HepG2 (cell line): ENCODE results near the gene KDM3A. TPM values are rescaled to one million over a fixed set of nuclear protein-coding genes. Genes with fewer than 3 reads are reported as not detected.

Experiments used
- AHR ChIP-seq: IDR thresholded peaks from 2 replicates; pipeline ENCODE4 v1.6.1; 2018; ENCODE audit warnings: missing genetic modification reagents, missing compliant biosample characterization
- CEBPB ChIP-seq: IDR thresholded peaks from 2 replicates; pipeline ENCODE4 v1.6.1; 2011; ENCODE audit warnings: low read depth, low read length, improper control_type of control experiment, borderline replicate concordance
- FOXM1 ChIP-seq: sonication (generic); formaldehyde crosslinking; IDR thresholded peaks from 2 replicates; pipeline ENCODE4 v1.5.0; 2020; ENCODE audit warnings: missing genetic modification reagents
- IRF2 ChIP-seq: IDR thresholded peaks from 2 replicates; pipeline ENCODE4 v1.6.1; 2018; ENCODE audit warnings: missing genetic modification reagents, missing compliant biosample characterization
- NRL ChIP-seq: sonication (generic); formaldehyde crosslinking; IDR thresholded peaks from 2 replicates; pipeline ENCODE4 v1.5.0; 2020; ENCODE audit warnings: missing genetic modification reagents, mild to moderate bottlenecking, moderate library complexity, borderline replicate concordance
- PHB2 ChIP-seq: fragments of 450-650 bp; IDR thresholded peaks from 2 replicates; pipeline ENCODE4 v1.6.1; 2018; ENCODE audit not compliant: partially characterized antibody
- SPEN ChIP-seq: sonication (generic); formaldehyde crosslinking; IDR thresholded peaks from 2 replicates; pipeline ENCODE4 v1.5.1; 2020; ENCODE audit warnings: low read depth, mild to moderate bottlenecking, missing genetic modification reagents
- ZNF142 ChIP-seq: sonication (generic); formaldehyde crosslinking; IDR thresholded peaks from 2 replicates; pipeline ENCODE4 v1.4.0; 2020; ENCODE audit warnings: missing genetic modification reagents
- ZNF225 ChIP-seq: sonication (generic); formaldehyde crosslinking; IDR thresholded peaks from 2 replicates; pipeline ENCODE4 v1.4.0; 2020; ENCODE audit warnings: mild to moderate bottlenecking, missing genetic modification reagents
- ZNF430 ChIP-seq: sonication (generic); formaldehyde crosslinking; IDR thresholded peaks from 2 replicates; pipeline ENCODE4 v1.9.0; 2021; ENCODE audit warnings: mild to moderate bottlenecking, missing genetic modification reagents
- polyA plus RNA-seq, 8 experiments: library from polyadenylated mRNA; depleted of rRNA in 3 of 8; stranded (reverse) in 7 of 8; unstranded in 1 of 8; fragments of >200 nt; fragmentation: Illumina TruSeq in 4 of 8; extraction: Trizol in 4 of 8; gene quantifications; 2 replicates each; pipeline versions ENCODE4 v1.2.1 to v1.2.3, GENCODE V29; 2011 to 2016; ENCODE audit warnings: low read depth in 4 of 8, missing spikeins in 1 of 8, mixed read lengths in 1 of 8; ENCODE audit not compliant: insufficient read depth in 1 of 8
- total RNA-seq, 5 experiments: library from RNA; depleted of rRNA; stranded (reverse); fragments of >200 nt; fragmentation: Illumina TruSeq; extraction: Trizol; gene quantifications; 2 replicates each; pipeline ENCODE4 v1.2.3, GENCODE V29; 2016; ENCODE audit warnings: low read depth in 1 of 5
- TF ChIP-seq, protein P1 (sequence below): sonication (generic); formaldehyde crosslinking; IDR thresholded peaks from 2 replicates; pipeline ENCODE4 v1.5.0; 2020; ENCODE audit warnings: missing genetic modification reagents
- TF ChIP-seq, protein P2 (sequence below): sonication (generic); formaldehyde crosslinking; IDR thresholded peaks from 2 replicates; pipeline ENCODE4 v1.4.0; 2020; ENCODE audit warnings: mild to moderate bottlenecking, missing genetic modification reagents
- TF ChIP-seq, protein P3 (sequence below): sonication (generic); formaldehyde crosslinking; IDR thresholded peaks from 2 replicates; pipeline ENCODE4 v1.5.1; 2020; ENCODE audit warnings: missing genetic modification reagents, mild to moderate bottlenecking, borderline replicate concordance
- TF ChIP-seq, protein P4 (sequence below): sonication (generic); formaldehyde crosslinking; IDR thresholded peaks from 2 replicates; pipeline ENCODE4 v1.4.0; 2020; ENCODE audit warnings: missing genetic modification reagents, borderline replicate concordance

The KDM3A gene
- total and polyA plus RNA-seq, 2 of the 13 experiments (the other 11 are each of a cell fraction or from before 2014, with no cell fraction given): 21.0 to 70.2 TPM

- TF ChIP-seq ZNF430 (peak; percentile 99), IRF2 (CRISPR knock-in tag) (peak; percentile 75; the same call in 1 of the 2 replicates), ZNF225 (CRISPR knock-in tag) (peak; percentile 99), NRL (CRISPR knock-in tag) (peak; percentile 99), SPEN (CRISPR knock-in tag) (peak; percentile 94), FOXM1 (CRISPR knock-in tag) (0 out of 2 replicates have a peak, but pooled peaks have one; percentile 82), ZNF142 (CRISPR knock-in tag) (peak; percentile 96), AHR (peak; percentile 99), CEBPB (peak; percentile 87), PHB2 (no peak)
- TF ChIP-seq, protein P1, sequence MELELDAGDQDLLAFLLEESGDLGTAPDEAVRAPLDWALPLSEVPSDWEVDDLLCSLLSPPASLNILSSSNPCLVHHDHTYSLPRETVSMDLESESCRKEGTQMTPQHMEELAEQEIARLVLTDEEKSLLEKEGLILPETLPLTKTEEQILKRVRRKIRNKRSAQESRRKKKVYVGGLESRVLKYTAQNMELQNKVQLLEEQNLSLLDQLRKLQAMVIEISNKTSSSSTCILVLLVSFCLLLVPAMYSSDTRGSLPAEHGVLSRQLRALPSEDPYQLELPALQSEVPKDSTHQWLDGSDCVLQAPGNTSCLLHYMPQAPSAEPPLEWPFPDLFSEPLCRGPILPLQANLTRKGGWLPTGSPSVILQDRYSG: peak; percentile 99
- TF ChIP-seq, protein P2, sequence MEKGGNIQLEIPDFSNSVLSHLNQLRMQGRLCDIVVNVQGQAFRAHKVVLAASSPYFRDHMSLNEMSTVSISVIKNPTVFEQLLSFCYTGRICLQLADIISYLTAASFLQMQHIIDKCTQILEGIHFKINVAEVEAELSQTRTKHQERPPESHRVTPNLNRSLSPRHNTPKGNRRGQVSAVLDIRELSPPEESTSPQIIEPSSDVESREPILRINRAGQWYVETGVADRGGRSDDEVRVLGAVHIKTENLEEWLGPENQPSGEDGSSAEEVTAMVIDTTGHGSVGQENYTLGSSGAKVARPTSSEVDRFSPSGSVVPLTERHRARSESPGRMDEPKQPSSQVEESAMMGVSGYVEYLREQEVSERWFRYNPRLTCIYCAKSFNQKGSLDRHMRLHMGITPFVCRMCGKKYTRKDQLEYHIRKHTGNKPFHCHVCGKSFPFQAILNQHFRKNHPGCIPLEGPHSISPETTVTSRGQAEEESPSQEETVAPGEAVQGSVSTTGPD (CRISPR knock-in tag): peak; percentile 80
- TF ChIP-seq, protein P3, sequence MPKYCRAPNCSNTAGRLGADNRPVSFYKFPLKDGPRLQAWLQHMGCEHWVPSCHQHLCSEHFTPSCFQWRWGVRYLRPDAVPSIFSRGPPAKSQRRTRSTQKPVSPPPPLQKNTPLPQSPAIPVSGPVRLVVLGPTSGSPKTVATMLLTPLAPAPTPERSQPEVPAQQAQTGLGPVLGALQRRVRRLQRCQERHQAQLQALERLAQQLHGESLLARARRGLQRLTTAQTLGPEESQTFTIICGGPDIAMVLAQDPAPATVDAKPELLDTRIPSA (CRISPR knock-in tag): peak; percentile 34; the same call in 1 of the 2 replicates
- TF ChIP-seq, protein P4, sequence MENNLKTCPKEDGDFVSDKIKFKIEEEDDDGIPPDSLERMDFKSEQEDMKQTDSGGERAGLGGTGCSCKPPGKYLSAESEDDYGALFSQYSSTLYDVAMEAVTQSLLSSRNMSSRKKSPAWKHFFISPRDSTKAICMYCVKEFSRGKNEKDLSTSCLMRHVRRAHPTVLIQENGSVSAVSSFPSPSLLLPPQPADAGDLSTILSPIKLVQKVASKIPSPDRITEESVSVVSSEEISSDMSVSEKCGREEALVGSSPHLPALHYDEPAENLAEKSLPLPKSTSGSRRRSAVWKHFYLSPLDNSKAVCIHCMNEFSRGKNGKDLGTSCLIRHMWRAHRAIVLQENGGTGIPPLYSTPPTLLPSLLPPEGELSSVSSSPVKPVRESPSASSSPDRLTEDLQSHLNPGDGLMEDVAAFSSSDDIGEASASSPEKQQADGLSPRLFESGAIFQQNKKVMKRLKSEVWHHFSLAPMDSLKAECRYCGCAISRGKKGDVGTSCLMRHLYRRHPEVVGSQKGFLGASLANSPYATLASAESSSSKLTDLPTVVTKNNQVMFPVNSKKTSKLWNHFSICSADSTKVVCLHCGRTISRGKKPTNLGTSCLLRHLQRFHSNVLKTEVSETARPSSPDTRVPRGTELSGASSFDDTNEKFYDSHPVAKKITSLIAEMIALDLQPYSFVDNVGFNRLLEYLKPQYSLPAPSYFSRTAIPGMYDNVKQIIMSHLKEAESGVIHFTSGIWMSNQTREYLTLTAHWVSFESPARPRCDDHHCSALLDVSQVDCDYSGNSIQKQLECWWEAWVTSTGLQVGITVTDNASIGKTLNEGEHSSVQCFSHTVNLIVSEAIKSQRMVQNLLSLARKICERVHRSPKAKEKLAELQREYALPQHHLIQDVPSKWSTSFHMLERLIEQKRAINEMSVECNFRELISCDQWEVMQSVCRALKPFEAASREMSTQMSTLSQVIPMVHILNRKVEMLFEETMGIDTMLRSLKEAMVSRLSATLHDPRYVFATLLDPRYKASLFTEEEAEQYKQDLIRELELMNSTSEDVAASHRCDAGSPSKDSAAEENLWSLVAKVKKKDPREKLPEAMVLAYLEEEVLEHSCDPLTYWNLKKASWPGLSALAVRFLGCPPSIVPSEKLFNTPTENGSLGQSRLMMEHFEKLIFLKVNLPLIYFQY (CRISPR knock-in tag): peak; percentile 90
Measured at GRCh38 chr2:86440631-86441391, at the start of gene KDM3A (continued).
